ENCODE results near the gene ANKS1A. TPM values are rescaled to one million over a fixed set of nuclear protein-coding genes. Genes with fewer than 3 reads are reported as not detected.

The ANKS1A gene
- total and polyA plus RNA-seq, 2 of the 4 experiments (the other 2 are of a cell fraction), result 7.2 to 7.5 TPM

GRCh38 chr6:35139924-35140638, 251.0 kb downstream of the ANKS1A start:
- Histone ChIP-seq H3K36me3 (ENCODE audit: control insufficient read depth, insufficient read depth, low read length) (no peaks in the 10 kb centered on the region), H3K23ac (ENCODE audit: low read depth, low read length) (no peak overlapping the region), H3K27ac (ENCODE audit: insufficient read depth, low read length) (no peak overlapping the region), H3K9me3 (ENCODE audit: control insufficient read depth, insufficient read depth, low read length) (no peaks in the 10 kb centered on the region), H4K5ac (ENCODE audit: low read depth, low read length) (no peak overlapping the region), H3K27me3 (ENCODE audit: control insufficient read depth, insufficient read depth, low read length) (no peaks in the 10 kb centered on the region), H2BK15ac (ENCODE audit: low read depth, low read length) (0 out of 3 replicates have a peak overlapping the region, but pooled peaks have one; percentile 8), H4K91ac (ENCODE audit: insufficient read depth, low read depth, low read length) (no peak overlapping the region), H3K4me2 (ENCODE audit: low read depth, low read length) (no peak overlapping the region), H3K4me1 (ENCODE audit: control insufficient read depth, insufficient read depth, low read length) (peaks cover 2% of the 10 kb centered on the region; the same call in 1 of the 2 replicates), H2BK120ac (ENCODE audit: low read depth, low read length) (peak overlapping the region; percentile 12; the same call in 1 of the 2 replicates), H3K4me3 (ENCODE audit: insufficient read depth, low read depth, low read length) (no peak overlapping the region), H2AK9ac (replicated peaks; ENCODE audit: low read depth, low read length, poor library complexity) (no peak overlapping the region), H3K18ac (ENCODE audit: low read depth, low read length) (no peak overlapping the region), H3K56ac (ENCODE audit: extremely low read depth, insufficient read depth, low read length) (no peak overlapping the region), H2AFZ (replicated peaks; ENCODE audit: low read length, poor library complexity) (peak overlapping the region; percentile 52), H2BK5ac (ENCODE audit: low read depth, low read length, poor library complexity, severe bottlenecking) (no peak overlapping the region), H4K8ac (ENCODE audit: low read depth in 2 of 2, low read length in 2 of 2) (no peak overlapping the region; a peak in 1 of 4 replicates), H3K9ac (ENCODE audit: low read depth, low read length) (no peak overlapping the region), H3K9me1 (ENCODE audit: insufficient read depth, low read length) (no peaks in the 10 kb centered on the region), H2AK5ac (ENCODE audit: low read depth, low read length) (peak overlapping the region; percentile 59; the same call in 1 of the 2 replicates), H3K14ac (replicated peaks; ENCODE audit: low read depth, low read length) (no peak overlapping the region), H3K79me1 (ENCODE audit: low read depth in 1 of 2, low read length in 2 of 2) (no peaks in the 10 kb centered on the region), H2BK20ac (ENCODE audit: low read depth, low read length) (no peak overlapping the region), H4K20me1 (ENCODE audit: insufficient read depth, low read length) (no peaks in the 10 kb centered on the region), H3K4ac (ENCODE audit: low read depth, low read length) (peak overlapping the region; percentile 17)
- intact Hi-C loops (cut with micrococcal nuclease), result loop anchor here (1.0 to 10.0 kb wide), 3 partner anchors 154 to 315 kb away; partner anchors contain the start of genes FANCE and TAF11
- ATAC-seq (ENCODE audit: low read depth) (peak; percentile 72), DNase-seq (peak; percentile 82)
- ChIA-PET CTCF (interaction anchor here (0.6 to 1.7 kb wide), 16 partner anchors 10 to 348 kb away, joined by 3 to 10 read pairs (median 4); partner anchors contain the start of genes ANKS1A and BLTP3A), POLR2A (ENCODE audit: unreplicated experiment) (interaction anchor here (0.6 kb wide), 1 partner anchor 81 kb away, joined by 3 read pairs; no protein-coding TSS in a partner anchor)
- no peak for TF ChIP-seq MAZ (IDR thresholded peaks at IDR 0.05; ENCODE audit: borderline replicate concordance, low read depth, low read length)
- peak; percentile 98 for TF ChIP-seq RAD21 (IDR thresholded peaks at IDR 0.05; ENCODE audit: low read length)
- TF ChIP-seq NFE2L2 (IDR thresholded peaks at IDR 0.05; ENCODE audit: low read depth, low read length), result no peak
- no peak for TF ChIP-seq CHD1 (IDR thresholded peaks at IDR 0.05; ENCODE audit: low read depth, low read length)
- peak; percentile 90 for TF ChIP-seq CTCF (conservative IDR thresholded peaks at IDR 0.05; ENCODE audit: low read depth, low read length)
- TF ChIP-seq MXI1 (IDR thresholded peaks at IDR 0.05; ENCODE audit: borderline replicate concordance, low read depth, low read length), result no peak
- TF ChIP-seq SMC3 (IDR thresholded peaks at IDR 0.05; ENCODE audit: low read depth, low read length), result peak; percentile 98
- dilution Hi-C loops (cut with HindIII; ENCODE audit: low sequenced_read_pairs, unreplicated experiment), result no loop called here
- in situ Hi-C loops (cut with MboI; ENCODE audit: low sequenced_read_pairs), result loop anchor here (5.0 to 25.0 kb wide), 2 partner anchors 153 to 978 kb away; no protein-coding TSS in a partner anchor
- 0% methylated on average over 1 of the region's 17 CpGs; no CpG with 5 or more reads in 1 of the 2 experiments for WGBS, 2 experiments (ENCODE audit: extremely low coverage in 2 of 2, insufficient read length in 1 of 2)
- no TSS peak for BruUV-seq (replicated peaks)

Measured in IMR-90 (cell line).